HG03520 (cell line): ENCODE measurements around the gene PGGHG.

Source experiments
- ATAC-seq: cut with Tn5 transposase; IDR thresholded peaks from one replicate; pipeline ENCODE4 v1.9.1; 2021; ENCODE audit warnings: mild to moderate bottlenecking, moderate library complexity; ENCODE audit not compliant: unreplicated experiment

The PGGHG gene

GRCh38 chr11:269146-269890 is 19.6 kb upstream of the PGGHG start:
- peak; percentile 59 for ATAC-seq

DNA sequence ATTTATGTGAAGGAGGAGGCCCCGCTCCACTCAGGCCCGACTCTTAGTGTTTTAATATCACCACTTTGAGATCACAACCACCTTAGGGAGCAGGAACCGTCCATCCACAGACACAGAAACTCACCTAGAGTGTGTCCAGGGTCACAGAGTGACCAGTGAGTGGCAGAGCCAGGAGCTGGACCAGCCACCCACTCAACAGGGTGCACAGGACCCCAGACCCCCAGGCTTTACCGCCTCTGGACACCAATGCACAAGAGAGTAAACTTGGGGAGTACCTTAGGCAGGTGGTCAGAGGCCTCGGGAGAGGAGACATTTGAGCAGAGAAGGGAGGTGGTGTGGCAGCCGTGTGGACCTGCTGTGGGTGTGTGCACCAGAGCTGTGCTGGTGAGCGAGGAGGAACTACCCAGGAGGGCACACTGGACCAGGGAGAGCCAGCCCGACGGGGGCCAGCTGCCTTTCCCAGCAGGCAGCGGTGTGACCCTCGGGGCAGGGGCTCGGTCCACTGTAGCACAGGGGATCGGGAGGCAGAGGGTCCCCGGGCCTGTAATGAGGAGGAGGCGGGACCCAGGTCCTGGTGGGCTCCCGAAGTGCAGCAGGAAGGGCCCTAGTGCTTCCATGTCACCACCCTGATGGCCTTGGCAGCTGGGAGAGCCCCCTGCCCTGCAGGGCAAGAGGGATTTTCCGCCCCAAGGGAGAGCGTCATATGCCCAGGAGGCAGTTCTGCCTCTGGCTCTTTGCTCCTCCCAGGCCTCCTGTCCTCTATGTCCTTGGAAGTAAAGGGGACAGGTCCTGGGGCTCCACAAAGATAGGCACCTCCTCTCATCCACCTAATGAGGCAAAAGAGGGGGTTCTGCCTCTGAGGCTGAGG is 18.2 kb upstream of the PGGHG start:
- ATAC-seq = no peak

- ATAC-seq = no peak
These were observed 17.6 kb upstream of the PGGHG start for GRCh38 chr11:271319-271715.

DNA sequence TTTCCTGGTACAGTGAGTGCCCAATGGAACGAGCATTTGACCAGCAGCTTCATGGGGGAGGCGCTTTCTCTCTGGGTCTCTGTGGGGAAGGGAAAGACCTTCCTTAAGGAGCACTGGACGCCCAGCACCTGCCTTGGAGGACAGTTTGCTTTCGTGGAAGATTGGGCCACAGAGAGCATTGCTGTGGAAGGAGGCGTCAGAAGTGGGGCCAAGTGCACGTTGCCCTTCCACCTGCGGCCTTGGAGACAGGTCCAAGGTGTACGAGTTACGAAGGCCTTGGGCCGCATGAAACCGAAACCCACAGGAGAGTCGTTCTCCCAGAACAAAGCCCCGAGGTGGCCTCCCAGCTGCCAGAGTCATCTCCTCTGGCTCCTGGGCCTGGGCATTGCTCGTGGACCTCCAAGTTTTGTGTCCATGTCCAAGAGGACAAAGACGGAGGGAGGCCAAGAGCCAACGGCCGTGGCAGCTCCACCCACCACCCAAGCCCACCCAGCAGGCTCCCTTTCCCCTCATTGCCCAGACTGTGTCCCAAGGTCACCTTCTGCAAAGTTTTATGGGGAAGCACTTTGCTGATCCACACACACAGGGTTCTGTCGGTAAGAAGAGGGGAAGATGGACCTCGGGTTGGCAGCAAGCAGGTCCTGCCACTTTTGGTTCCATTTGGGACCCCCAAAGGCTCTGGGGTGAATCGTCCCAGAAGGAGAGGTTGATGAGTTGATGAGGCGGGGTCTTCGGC is 16.6 kb upstream of the PGGHG start:
- no peak for ATAC-seq

- no peak for ATAC-seq
These were observed 16.1 kb upstream of the PGGHG start for GRCh38 chr11:272931-273198.

DNA sequence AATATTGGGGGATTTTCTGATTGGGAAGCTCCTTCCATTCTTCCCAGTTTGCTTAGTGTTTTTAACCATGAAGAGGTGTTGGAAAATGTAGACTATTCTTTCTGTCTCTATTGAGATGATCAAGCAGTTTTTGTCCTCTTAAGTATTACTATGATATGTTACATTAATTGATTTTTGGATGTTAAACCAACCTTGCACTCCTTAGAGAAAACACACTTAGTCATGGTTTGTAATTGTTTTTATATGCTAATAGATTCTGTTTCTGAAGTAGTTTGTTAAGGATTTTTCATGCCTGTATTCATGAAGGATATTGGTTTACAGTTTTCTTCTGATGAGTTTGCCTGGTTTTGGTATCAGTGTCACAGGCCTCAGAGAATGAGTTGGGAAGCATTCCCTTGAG is 12.7 kb upstream of the PGGHG start:
- ATAC-seq = no peak

DNA sequence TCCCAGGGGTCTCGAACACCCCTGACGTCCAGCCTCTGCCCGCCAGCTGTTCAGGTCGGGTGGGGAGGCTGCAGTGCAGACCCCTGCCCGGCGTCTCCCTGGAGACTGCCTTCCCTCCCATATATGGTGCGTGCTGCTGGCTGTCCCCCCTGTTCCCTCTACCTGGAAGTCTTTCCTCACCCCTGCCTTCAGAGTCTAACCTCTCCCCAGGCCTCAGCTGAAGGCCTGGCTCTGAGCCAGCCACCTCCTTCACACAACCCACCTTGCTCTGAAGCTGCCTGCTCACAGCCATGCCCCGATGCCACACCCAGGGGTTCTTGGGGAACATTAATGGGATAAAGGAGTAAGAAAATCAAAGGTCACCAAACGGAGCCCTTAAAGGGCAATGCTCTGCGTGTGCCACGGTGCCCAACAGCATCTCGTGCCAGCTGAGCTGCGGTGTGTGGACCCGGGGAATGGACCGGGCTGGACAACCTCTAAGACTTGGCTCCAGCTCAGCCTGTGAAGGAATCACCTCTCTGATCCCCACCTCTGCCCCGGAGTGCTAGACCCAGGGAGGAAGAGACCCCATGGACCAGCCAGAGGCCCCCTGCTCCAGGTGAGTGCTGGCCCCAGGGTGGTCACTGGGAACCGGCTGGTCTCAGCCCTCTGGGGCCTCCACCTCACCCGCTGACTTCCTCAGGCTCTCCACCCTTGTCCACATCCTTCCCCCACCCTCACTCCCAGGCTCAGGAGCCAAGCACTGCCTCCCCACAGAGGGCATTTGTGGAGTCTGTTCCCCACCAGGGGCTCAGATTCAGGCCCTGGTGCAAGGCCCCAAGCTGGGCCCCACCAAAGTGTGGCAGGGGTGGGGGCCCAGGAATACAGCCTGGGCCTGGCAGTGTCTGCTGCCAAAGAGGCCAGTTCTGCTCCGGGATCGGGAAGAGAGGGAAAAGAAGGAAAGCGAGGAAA is 10.7 kb upstream of the PGGHG start, which contains the start of gene NLRP6:
Gene NLRP6 (plus strand): TSS at position 407 of the 951 bp plus-strand sequence. CDS start 163 bp downstream, at position 570.
- no peak for ATAC-seq

DNA sequence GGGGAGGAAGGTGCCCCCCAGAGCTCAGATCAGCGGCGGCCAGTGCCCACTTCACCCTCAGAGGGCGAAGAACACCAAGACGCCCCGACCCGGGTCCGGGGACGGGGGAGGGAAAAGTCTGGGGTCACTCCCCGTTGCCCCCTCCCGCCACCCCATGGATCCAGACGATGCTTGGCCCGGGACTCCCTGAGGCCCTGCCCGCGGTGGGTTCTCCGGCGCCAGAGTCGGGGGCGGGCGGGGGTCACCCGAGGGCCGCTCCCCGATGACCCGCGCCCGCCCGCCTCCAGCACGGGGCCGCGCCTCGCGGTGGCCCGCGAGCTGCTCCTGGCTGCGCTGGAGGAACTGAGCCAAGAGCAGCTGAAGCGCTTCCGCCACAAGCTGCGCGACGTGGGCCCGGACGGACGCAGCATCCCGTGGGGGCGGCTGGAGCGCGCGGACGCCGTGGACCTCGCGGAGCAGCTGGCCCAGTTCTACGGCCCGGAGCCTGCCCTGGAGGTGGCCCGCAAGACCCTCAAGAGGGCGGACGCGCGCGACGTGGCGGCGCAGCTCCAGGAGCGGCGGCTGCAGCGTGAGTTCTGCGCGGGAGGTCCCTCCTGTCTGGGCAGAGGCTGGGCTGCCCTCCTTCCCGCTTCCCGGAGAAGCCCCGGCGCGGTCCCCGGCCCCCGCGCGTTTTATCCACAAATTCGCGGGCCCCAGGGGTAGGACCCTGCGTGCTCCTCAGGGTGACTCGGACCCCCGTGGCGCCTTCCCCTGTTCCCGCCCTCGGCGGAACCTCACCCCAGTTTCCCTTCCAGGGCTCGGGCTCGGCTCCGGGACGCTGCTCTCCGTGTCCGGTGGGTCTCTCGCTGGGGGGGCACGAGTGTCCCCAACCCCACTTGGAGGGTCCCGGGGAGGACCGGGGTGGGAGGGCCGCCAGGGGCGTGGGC is 9.6 kb upstream of the PGGHG start:
- no peak for ATAC-seq

- ATAC-seq = no peak
These were observed 8.8 kb upstream of the PGGHG start for GRCh38 chr11:279966-280705.

- no peak for ATAC-seq
These were observed 8.0 kb upstream of the PGGHG start for GRCh38 chr11:280706-281485.

DNA sequence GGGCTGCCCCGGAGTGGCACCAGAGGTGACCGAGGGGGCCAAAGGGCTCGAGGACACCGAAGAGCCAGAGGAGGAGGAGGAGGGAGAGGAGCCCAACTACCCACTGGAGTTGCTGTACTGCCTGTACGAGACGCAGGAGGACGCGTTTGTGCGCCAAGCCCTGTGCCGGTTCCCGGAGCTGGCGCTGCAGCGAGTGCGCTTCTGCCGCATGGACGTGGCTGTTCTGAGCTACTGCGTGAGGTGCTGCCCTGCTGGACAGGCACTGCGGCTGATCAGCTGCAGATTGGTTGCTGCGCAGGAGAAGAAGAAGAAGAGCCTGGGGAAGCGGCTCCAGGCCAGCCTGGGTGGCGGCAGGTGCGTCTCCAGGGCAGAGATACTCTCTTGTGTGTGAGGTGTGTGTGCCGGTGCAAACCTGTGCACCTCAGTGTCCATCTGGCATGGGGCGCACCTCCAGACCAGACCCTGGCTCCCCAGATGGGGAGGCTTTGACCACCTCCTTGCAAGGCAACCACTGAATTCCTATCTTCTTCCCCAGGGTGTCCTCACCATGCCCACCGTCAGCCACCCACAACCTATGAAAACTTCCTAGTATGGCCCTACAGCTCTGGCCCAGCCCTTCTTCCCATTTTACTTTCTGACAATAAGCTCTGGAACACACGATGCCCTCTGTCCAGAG is 7.3 kb upstream of the PGGHG start:
- ATAC-seq = no peak

DNA sequence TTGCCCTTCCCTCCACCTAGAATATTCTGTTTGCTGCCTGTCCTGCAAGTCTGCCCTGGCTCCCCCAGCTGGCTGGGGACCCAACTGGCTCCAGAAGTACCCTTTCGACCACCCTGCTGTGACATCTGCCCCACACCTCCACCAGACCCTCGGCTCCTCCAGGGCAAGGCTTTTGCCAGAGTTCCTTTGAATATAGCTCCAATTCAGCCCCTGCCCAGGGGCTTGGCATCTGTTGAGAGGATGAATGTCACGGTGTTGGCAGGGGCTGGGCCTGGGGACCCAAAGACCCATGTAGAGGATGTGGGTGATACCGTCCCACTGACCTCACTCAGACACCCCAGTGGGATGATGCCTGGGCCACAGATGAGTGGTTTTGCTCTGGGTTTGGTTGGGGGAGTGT is 6.8 kb upstream of the PGGHG start:
- no peak for ATAC-seq

DNA sequence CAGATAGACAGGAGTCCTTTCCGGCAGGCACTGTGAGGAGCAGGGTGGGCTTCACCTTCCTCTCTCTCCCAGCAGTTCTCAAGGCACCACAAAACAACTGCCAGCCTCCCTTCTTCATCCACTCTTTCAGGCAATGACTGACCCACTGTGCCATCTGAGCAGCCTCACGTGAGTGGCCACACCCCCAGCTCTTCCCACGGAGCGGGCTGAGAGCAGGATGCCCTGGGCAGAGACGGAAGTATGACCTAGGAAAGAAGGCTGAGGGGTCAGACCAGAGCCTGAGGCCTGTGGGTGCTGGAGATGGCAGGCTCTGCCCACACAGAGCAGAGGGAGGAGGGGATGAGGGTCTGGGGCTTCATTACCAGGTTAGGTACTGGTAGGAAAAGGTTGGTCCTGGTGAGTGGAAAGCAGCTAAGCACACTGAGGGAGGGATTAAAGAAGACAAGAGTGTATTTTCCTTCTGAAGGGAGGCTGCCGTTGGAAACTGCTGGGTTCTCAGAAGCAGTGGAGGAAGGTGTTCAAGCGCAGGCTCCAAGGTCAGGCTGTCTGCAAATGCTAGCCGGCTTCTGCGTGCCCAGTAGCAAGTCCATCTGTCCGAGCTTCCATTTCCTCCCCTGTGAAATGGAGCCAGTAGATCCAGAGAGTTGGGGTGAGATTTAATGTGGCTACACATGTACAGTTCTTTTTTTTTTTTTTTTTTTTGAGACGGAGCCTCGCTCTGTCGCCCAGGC is 6.1 kb upstream of the PGGHG start:
- no peak for ATAC-seq

GRCh38 chr11:283405-284104 is 5.4 kb upstream of the PGGHG start:
- no peak for ATAC-seq

GRCh38 chr11:284105-285020 is 4.6 kb upstream of the PGGHG start:
- no peak for ATAC-seq
